ENCODE results near the gene IFNL2. TPM values are rescaled to one million over a fixed set of nuclear protein-coding genes. Genes with fewer than 3 reads are reported as not detected.

IFNL2 gene
- total RNA-seq, 1 experiment from 2014 or later: not detected

- CTCF ChIA-PET: no interaction called here
- Histone ChIP-seq H3K4me1 (peaks cover 23% of the 10 kb centered on the region), H3K27me3 (replicated peaks; ENCODE audit: control insufficient read depth, insufficient read depth, low read length) (no peaks in the 10 kb centered on the region), H3K36me3 (ENCODE audit: control insufficient read depth, insufficient read depth, low read length) (no peaks in the 10 kb centered on the region; the same call in 1 of the 2 replicates), H3K9me3 (no peaks in the 10 kb centered on the region), H3K4me3 (ENCODE audit: low read depth, low read length) (no peak overlapping the region)
- intact Hi-C loops (cut with micrococcal nuclease; ENCODE audit: unreplicated experiment): no loop called here
- DNase-seq: no peak
- Mint-ChIP-seq H3K9me3 (ENCODE audit: unreplicated experiment) (no peaks in the 10 kb centered on the region), H3K4me1 (ENCODE audit: low read depth, unreplicated experiment) (peaks cover 35% of the 10 kb centered on the region), H3K27ac (ENCODE audit: unreplicated experiment) (no peak overlapping the region), H3K36me3 (ENCODE audit: insufficient read depth, unreplicated experiment) (peaks cover 48% of the 10 kb centered on the region), H3K4me3 (ENCODE audit: unreplicated experiment) (no peak overlapping the region), H3K27me3 (ENCODE audit: insufficient read depth, unreplicated experiment) (no peaks in the 10 kb centered on the region)
- no peak for TF ChIP-seq CTCF (IDR thresholded peaks at IDR 0.05; ENCODE audit: insufficient read depth in 1 of 2, low read depth in 1 of 2, low read length in 1 of 2, severe bottlenecking in 1 of 2, unreplicated experiment in 1 of 2)
- no TSS peak for BruUV-seq (replicated peaks)
- POLR2A ChIA-PET: no interaction called here
Measured at GRCh38 chr19:39314016-39314728, 46.0 kb downstream of the IFNL2 start.

- Mint-ChIP-seq H3K4me1 (ENCODE audit: low read depth, unreplicated experiment) (peaks cover 31% of the 10 kb centered on the region), H3K27me3 (ENCODE audit: insufficient read depth, unreplicated experiment) (no peaks in the 10 kb centered on the region), H3K36me3 (ENCODE audit: insufficient read depth, unreplicated experiment) (peaks cover 32% of the 10 kb centered on the region), H3K4me3 (ENCODE audit: unreplicated experiment) (no peak overlapping the region), H3K9me3 (ENCODE audit: unreplicated experiment) (no peaks in the 10 kb centered on the region), H3K27ac (ENCODE audit: unreplicated experiment) (no peak overlapping the region)
- DNase-seq: no peak
- H3K36me3 ChIP-seq (ENCODE audit: control insufficient read depth, insufficient read depth, low read length): no peaks in the 10 kb centered on the region; the same call in 1 of the 2 replicates
- no peaks in the 10 kb centered on the region for H3K27me3 ChIP-seq (replicated peaks; ENCODE audit: control insufficient read depth, insufficient read depth, low read length)
- BruUV-seq (replicated peaks): no TSS peak
- intact Hi-C loops (cut with micrococcal nuclease; ENCODE audit: unreplicated experiment): no loop called here
- no peaks in the 10 kb centered on the region for H3K9me3 ChIP-seq
- H3K4me1 ChIP-seq: peaks cover 14% of the 10 kb centered on the region
- no peak overlapping the region for H3K4me3 ChIP-seq (ENCODE audit: low read depth, low read length)
- POLR2A ChIA-PET: no interaction called here
- TF ChIP-seq CTCF (IDR thresholded peaks at IDR 0.05; ENCODE audit: insufficient read depth in 1 of 2, low read depth in 1 of 2, low read length in 1 of 2, severe bottlenecking in 1 of 2, unreplicated experiment in 1 of 2): no peak
- CTCF ChIA-PET: no interaction called here
Measured at GRCh38 chr19:39315933-39316332, 47.7 kb downstream of the IFNL2 start.

GRCh38 chr19:39316627-39317321 lies 48.6 kb downstream of the IFNL2 start:
- Mint-ChIP-seq H3K27ac (ENCODE audit: unreplicated experiment) (no peak overlapping the region), H3K27me3 (ENCODE audit: insufficient read depth, unreplicated experiment) (no peaks in the 10 kb centered on the region), H3K4me1 (ENCODE audit: low read depth, unreplicated experiment) (peaks cover 25% of the 10 kb centered on the region), H3K9me3 (ENCODE audit: unreplicated experiment) (no peaks in the 10 kb centered on the region), H3K36me3 (ENCODE audit: insufficient read depth, unreplicated experiment) (peaks cover 24% of the 10 kb centered on the region), H3K4me3 (ENCODE audit: unreplicated experiment) (no peak overlapping the region)
- no peak for TF ChIP-seq CTCF (IDR thresholded peaks at IDR 0.05; ENCODE audit: insufficient read depth in 1 of 2, low read depth in 1 of 2, low read length in 1 of 2, severe bottlenecking in 1 of 2, unreplicated experiment in 1 of 2)
- BruUV-seq (replicated peaks): no TSS peak
- Histone ChIP-seq H3K9me3 (no peaks in the 10 kb centered on the region), H3K4me3 (ENCODE audit: low read depth, low read length) (no peak overlapping the region), H3K27me3 (replicated peaks; ENCODE audit: control insufficient read depth, insufficient read depth, low read length) (no peaks in the 10 kb centered on the region), H3K4me1 (peaks cover 14% of the 10 kb centered on the region), H3K36me3 (ENCODE audit: control insufficient read depth, insufficient read depth, low read length) (no peaks in the 10 kb centered on the region; the same call in 1 of the 2 replicates)
- ChIA-PET CTCF (no interaction called here), POLR2A (no interaction called here)
- intact Hi-C loops (cut with micrococcal nuclease; ENCODE audit: unreplicated experiment): no loop called here
- DNase-seq: no peak
